ENCODE data around the gene NUDT12. TPM values are rescaled to one million over a fixed set of nuclear protein-coding genes. Genes with fewer than 3 reads are reported as not detected.

The NUDT12 gene
- total RNA-seq, 1 experiment from 2014 or later, result 15.8 TPM

- no peak for TF ChIP-seq CBX3 (IDR thresholded peaks at IDR 0.05; ENCODE audit: low read depth)
- no peak for TF ChIP-seq YY1 (IDR thresholded peaks at IDR 0.05; ENCODE audit: extremely low read depth, insufficient replicate concordance, low read depth, low read length)
- TF ChIP-seq CEBPB (IDR thresholded peaks at IDR 0.05; ENCODE audit: low read depth), result no peak
- no peak for TF ChIP-seq SP1 (IDR thresholded peaks at IDR 0.05; ENCODE audit: low read depth)
- no peak for TF ChIP-seq CTCF (IDR thresholded peaks at IDR 0.05 in 2 of 3, conservative IDR thresholded peaks at IDR 0.05 in 1 of 3; ENCODE audit: borderline replicate concordance in 1 of 3, insufficient read depth in 1 of 3, low read depth in 2 of 3, low read length in 2 of 3)
- no peak for TF ChIP-seq ZBTB33 (IDR thresholded peaks at IDR 0.05; ENCODE audit: extremely low read depth, insufficient replicate concordance, low read length)
- no peak for TF ChIP-seq REST (IDR thresholded peaks at IDR 0.05; ENCODE audit: low read depth)
- TF ChIP-seq ELF1 (IDR thresholded peaks at IDR 0.05; ENCODE audit: borderline replicate concordance, low read depth), result no peak
- TF ChIP-seq ZFX (IDR thresholded peaks at IDR 0.05), result no peak
- DNase-seq (ENCODE audit: low read depth, low spot score) (no peak), ATAC-seq (no peak)
- Histone ChIP-seq H3K79me2 (ENCODE audit: insufficient read depth, low read length) (no peaks in the 10 kb centered on the region), H3K9me3 (ENCODE audit: control insufficient read depth in 1 of 2, insufficient read depth in 1 of 2, low read depth in 1 of 2, low read length in 2 of 2) (no peaks in the 10 kb centered on the region), H3K4me3 (replicated peaks in 1 of 2; ENCODE audit: low read depth in 1 of 2, low read length in 2 of 2) (no peak overlapping the region), H3K9ac (ENCODE audit: low read length) (no peak overlapping the region), H3K27ac (ENCODE audit: low read depth, low read length) (no peak overlapping the region), H3K36me3 (ENCODE audit: control insufficient read depth in 1 of 2, insufficient read depth in 2 of 2, low read length in 2 of 2) (no peaks in the 10 kb centered on the region), H2AFZ (ENCODE audit: low read depth, low read length, poor library complexity, severe bottlenecking) (no peak overlapping the region), H3K4me1 (ENCODE audit: control insufficient read depth in 1 of 2, insufficient read depth in 2 of 2, low read length in 2 of 2) (no peaks in the 10 kb centered on the region), H3K27me3 (ENCODE audit: insufficient read depth, low read length) (no peaks in the 10 kb centered on the region), H3K4me2 (ENCODE audit: low read length) (no peak overlapping the region), H3K9me2 (ENCODE audit: insufficient read depth) (no peaks in the 10 kb centered on the region; the same call in 1 of the 2 replicates), H4K20me1 (ENCODE audit: insufficient read depth) (no peaks in the 10 kb centered on the region)
- ChIA-PET POLR2A (no interaction called here), RAD21 (ENCODE audit: low non-redundant PET in 1 of 2, low total read pairs in 2 of 2, uncharacterized antibody in 2 of 2, unreplicated experiment in 2 of 2) (no interaction called here), CTCF (no interaction called here)
- intact Hi-C loops (cut with micrococcal nuclease), result no loop called here
- BruUV-seq (replicated peaks), result no TSS peak
Observed at GRCh38 chr5:103600086-103600485, 37.5 kb upstream of the NUDT12 start.

Data from HCT116 (cell line).